IPS DF 6.9 (cell line): ENCODE results near the gene MYO18B.

Experiments used
- DNase-seq: peaks from one replicate; pipeline ENCODE4 v3.0.0-alpha.2; 2013; ENCODE audit warnings: low read depth, low spot score
- H3K27ac ChIP-seq: one replicate; pipeline ENCODE4 v1.5.1; 2013; ENCODE audit warnings: low read length, control low read depth
- H3K27me3 ChIP-seq: 2 replicates; pipeline ENCODE4 v1.6.1; 2013; ENCODE audit warnings: mild to moderate bottlenecking, low read length; ENCODE audit not compliant: control insufficient read depth, insufficient read depth
- H3K36me3 ChIP-seq: 2 replicates; pipeline ENCODE4 v1.6.1; 2013; ENCODE audit warnings: low read length; ENCODE audit not compliant: control insufficient read depth, insufficient read depth
- H3K4me1 ChIP-seq: 2 replicates; pipeline ENCODE4 v1.6.1; 2013; ENCODE audit warnings: low read length; ENCODE audit not compliant: control insufficient read depth, insufficient read depth
- H3K4me3 ChIP-seq: 2 replicates; pipeline ENCODE4 v1.5.1; 2013; ENCODE audit warnings: mild to moderate bottlenecking, low read length
- H3K9me3 ChIP-seq: 2 replicates; pipeline ENCODE4 v1.6.1; 2013; ENCODE audit warnings: low read length, inconsistent platforms; ENCODE audit not compliant: control insufficient read depth, insufficient read depth
- WGBS: extraction: QIAGEN DNeasy Blood & Tissue Kit; methylation state at CpG from one replicate; pipeline ENCODE4 v1.1.7; 2013; ENCODE audit warnings: mixed read lengths, missing lambda C conversion rate; ENCODE audit not compliant: insufficient read length, insufficient coverage; 5-methylcytosine and 5-hydroxymethylcytosine counted together

The MYO18B gene

DNA sequence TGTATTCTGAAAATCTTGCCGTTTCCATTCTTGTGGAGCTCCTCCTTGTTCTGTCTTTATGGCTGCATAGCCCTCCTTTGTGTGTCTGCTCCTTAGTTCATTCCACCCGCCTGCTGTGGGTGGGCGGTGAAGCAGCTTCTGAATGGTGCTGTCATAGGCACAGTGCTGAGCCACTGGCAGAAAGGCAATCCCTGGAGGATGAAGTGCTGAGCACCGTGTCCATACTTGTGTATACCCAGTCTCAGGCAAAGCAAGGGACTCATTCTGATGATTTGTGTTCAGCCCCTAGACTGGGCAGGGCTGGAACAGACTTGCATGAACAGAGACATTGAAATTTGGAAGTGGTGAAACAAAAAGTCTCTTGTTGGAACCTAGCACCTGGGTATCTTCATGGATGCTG is 134.9 kb downstream of the MYO18B start:
- Histone ChIP-seq H3K4me3 (no peak overlapping the region), H3K4me1 (no peaks in the 10 kb centered on the region), H3K27ac (no peak overlapping the region), H3K9me3 (no peaks in the 10 kb centered on the region), H3K27me3 (no peaks in the 10 kb centered on the region), H3K36me3 (no peaks in the 10 kb centered on the region)
- no CpG with 5 or more reads among the region's 4 CpGs for WGBS
- no peak for DNase-seq

DNA sequence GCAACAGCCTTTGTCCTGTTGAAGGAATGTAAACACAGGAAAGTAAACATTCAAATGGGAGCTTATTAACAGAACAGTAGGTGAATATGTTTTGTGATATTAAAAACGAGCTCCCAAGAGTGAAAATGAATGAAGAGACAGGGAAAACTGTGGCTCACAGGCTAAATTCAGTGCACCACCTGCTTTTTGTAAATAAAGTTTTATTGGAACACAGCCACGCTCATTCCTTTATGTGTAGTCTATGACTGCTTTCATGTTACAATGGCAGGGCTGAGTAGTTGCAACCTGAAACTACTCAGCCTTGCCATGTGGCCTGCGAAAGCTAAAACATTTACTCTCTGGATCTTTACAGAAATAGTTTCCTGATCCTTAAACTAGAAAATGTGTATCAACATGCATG is 136.9 kb downstream of the MYO18B start:
- DNase-seq = no peak
- H3K27ac ChIP-seq = no peak overlapping the region
- no peaks in the 10 kb centered on the region for H3K36me3 ChIP-seq
- WGBS = no CpG with 5 or more reads among the region's 3 CpGs
- no peaks in the 10 kb centered on the region for H3K9me3 ChIP-seq
- H3K27me3 ChIP-seq = no peaks in the 10 kb centered on the region
- H3K4me3 ChIP-seq = no peak overlapping the region
- H3K4me1 ChIP-seq = no peaks in the 10 kb centered on the region

DNA sequence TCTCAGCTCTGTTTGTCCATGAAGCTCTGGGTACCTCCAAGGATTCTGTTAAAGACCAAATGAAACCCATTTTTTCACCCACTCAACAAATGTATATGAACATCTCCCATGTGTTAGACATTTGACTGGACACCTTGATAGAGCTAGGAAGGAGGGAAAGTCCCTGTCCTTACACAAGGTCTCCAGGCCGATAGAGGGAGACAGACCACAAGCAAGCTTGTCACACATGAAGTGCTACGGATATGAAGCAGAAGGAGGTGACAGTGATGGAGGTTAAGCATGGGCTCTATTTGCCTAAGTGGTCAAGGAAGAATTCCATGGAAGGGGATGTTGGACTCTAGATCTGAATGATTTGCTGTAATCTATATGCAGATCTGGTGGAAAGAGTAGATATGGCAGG is 138.5 kb downstream of the MYO18B start:
- Histone ChIP-seq H3K4me3 (no peak overlapping the region), H3K27me3 (no peaks in the 10 kb centered on the region), H3K27ac (no peak overlapping the region), H3K4me1 (no peaks in the 10 kb centered on the region), H3K36me3 (no peaks in the 10 kb centered on the region), H3K9me3 (no peaks in the 10 kb centered on the region)
- WGBS = no CpG with 5 or more reads among the region's 2 CpGs
- DNase-seq = no peak

DNA sequence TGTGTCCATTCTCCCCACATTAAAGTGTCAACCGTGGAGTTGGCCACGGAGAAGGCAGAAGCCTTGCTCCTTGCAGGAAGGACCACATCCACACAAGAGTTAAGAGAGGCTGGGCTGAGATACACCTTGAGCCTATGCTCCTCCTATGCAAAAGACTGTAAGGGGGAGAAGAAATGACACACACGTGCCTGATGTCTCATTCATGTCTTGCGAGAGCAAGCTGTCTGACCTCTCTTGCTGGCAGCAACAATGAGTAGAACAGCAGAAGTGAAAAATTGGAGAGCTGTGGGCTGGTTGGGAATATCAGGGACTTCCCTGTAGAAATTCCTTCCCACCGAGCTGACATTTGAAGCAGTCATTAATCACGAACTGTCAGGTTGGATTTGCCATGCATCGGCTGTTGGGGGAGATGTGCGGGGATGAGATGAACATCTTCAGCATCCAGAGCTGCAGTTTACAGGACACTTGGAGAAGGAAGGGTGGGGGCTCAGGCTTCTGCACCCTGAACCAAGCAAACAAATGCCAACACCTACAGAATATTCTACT is 139.3 kb downstream of the MYO18B start:
- Histone ChIP-seq H3K36me3 (no peaks in the 10 kb centered on the region), H3K9me3 (no peaks in the 10 kb centered on the region), H3K27me3 (no peaks in the 10 kb centered on the region), H3K27ac (no peak overlapping the region), H3K4me1 (no peaks in the 10 kb centered on the region), H3K4me3 (no peak overlapping the region)
- no peak for DNase-seq
- no CpG with 5 or more reads among the region's 8 CpGs for WGBS

DNA sequence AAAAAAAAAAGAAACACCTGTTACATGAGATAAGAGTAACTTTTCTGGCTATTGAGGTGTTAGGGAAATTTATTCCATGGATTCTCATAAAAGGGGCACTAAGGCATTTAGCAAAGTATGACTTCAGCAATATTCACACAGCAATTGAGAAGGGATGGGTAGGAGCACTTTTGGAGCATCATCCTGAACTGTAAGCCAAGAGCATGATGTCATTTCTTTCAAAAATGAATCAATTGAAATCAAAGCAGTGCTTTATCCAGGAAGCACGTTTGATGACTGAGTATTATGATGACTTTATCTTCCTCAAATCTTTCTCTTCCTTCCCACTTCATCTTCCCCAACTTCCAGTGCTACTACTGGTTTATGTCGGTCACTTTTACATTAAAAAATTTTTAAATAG is 140.4 kb downstream of the MYO18B start:
- H3K36me3 ChIP-seq = no peaks in the 10 kb centered on the region
- H3K4me1 ChIP-seq = no peaks in the 10 kb centered on the region
- DNase-seq = no peak

DNA sequence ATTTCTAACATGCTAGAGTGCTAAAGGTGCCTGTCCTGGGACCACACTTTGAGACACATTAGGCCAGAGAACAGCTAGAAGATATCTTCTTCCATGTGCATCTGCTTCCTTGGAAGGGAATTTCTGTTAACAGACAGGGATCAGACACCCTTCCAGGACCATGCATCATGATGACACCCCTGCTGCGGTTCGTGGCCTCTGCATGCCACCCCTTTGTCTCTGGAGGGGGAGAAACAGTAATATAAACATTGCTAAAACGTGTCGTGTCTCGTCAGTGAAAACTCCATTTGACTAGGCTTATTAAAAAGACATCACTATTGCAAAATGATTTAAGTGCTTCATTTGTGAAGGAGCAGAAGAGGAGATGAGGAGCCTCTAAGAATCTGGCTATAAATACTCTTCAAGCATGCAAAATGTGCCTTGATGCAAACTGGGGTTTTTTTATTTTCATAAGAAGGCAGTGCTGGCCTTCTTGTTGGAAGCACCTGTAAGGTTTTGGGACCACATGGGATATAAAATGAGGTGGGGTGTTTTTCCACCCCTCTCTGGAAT is 141.6 kb downstream of the MYO18B start:
- no peaks in the 10 kb centered on the region for H3K27me3 ChIP-seq
- no CpG with 5 or more reads among the region's 5 CpGs for WGBS
- H3K9me3 ChIP-seq = no peaks in the 10 kb centered on the region
- H3K4me3 ChIP-seq = no peak overlapping the region
- DNase-seq = no peak
- H3K36me3 ChIP-seq = no peaks in the 10 kb centered on the region
- H3K27ac ChIP-seq = no peak overlapping the region
- H3K4me1 ChIP-seq = no peaks in the 10 kb centered on the region

More for the DNA sequence above, 140.4 kb downstream of the MYO18B start:
- no CpG with 5 or more reads among the region's 2 CpGs for WGBS
- no peak overlapping the region for H3K27ac ChIP-seq
- no peaks in the 10 kb centered on the region for H3K27me3 ChIP-seq
- H3K9me3 ChIP-seq = no peaks in the 10 kb centered on the region
- H3K4me3 ChIP-seq = no peak overlapping the region

DNA sequence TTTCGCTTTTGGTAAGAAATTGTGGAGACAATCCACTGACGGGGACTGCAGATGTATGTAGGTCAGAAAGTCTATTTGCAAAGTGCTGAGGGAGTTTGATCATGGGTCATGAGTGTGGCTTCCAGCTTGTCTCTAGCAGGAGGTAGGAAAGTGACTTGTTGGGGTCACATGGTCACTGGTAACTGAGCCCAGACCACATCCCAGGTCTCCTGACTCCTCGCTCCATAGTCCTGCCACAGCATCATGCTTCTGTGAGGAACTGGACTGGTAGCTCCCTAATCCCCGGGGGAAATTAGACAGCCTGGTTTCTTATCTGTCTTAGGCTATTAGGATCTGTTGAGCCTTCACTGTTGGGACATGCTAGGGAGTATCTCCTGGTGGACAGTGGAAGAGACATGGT is 142.1 kb downstream of the MYO18B start:
- Histone ChIP-seq H3K27me3 (no peaks in the 10 kb centered on the region), H3K9me3 (no peaks in the 10 kb centered on the region), H3K4me3 (no peak overlapping the region), H3K27ac (no peak overlapping the region), H3K36me3 (no peaks in the 10 kb centered on the region), H3K4me1 (no peaks in the 10 kb centered on the region)
- no peak for DNase-seq
- no CpG with 5 or more reads among the region's 4 CpGs for WGBS

DNA sequence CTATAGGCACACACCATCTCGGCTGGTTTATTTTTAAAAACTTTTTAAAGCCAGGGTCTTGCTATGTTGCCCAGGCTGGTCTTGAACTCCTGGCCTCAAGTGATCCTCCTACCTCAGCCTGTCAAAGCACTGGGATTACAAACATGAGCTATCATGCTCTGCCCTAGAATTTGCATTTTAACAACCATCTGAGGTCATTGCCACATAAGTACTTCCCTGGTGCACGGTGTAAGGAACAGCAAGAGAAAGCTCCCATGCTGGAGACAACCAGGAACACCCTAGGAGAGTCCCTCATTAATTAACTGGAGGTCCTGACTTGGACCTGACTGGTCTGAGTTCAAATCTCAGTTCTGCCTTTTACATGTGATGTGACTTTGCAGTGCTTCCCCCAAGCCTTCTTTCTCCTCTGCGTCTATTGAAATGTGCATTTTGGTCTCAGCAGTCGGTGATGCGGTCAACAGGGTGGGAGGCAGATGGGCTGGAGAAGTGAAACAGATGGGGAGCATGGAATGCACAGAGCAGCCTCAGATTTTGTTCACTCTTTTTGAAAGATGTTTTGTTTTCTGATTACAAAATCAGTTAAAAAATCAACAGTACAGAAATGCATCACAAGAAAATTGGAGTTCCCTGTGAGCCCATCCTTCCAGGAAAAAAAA is 146.5 kb downstream of the MYO18B start:
- Histone ChIP-seq H3K9me3 (no peaks in the 10 kb centered on the region), H3K36me3 (no peaks in the 10 kb centered on the region), H3K4me1 (no peaks in the 10 kb centered on the region), H3K27ac (no peak overlapping the region), H3K4me3 (no peak overlapping the region), H3K27me3 (no peaks in the 10 kb centered on the region)
- no peak for DNase-seq
- WGBS = no CpG with 5 or more reads among the region's 5 CpGs

DNA sequence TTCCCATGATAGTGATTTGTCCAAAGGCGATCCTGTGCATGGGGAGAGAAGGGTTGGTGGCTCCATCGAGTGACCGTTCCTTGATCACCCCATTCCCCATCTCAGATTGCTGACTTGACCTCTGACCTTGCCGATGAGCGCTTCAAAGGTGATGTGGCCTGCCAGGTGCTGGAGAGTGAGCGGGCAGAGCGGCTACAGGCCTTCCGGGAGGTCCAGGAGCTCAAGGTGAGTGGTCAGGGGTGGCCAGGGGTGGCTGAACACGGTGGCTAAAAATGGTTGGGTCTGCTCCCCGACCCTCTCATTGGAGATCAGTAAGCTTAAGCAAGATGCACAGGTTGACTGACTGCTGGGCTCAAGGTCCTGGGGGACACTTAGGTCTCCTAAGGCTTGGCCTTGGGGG is 148.7 kb downstream of the MYO18B start:
- Histone ChIP-seq H3K4me1 (no peaks in the 10 kb centered on the region), H3K27ac (no peak overlapping the region), H3K9me3 (no peaks in the 10 kb centered on the region), H3K4me3 (no peak overlapping the region), H3K36me3 (no peaks in the 10 kb centered on the region), H3K27me3 (no peaks in the 10 kb centered on the region)
- DNase-seq = no peak
- WGBS = no CpG with 5 or more reads among the region's 10 CpGs

DNA sequence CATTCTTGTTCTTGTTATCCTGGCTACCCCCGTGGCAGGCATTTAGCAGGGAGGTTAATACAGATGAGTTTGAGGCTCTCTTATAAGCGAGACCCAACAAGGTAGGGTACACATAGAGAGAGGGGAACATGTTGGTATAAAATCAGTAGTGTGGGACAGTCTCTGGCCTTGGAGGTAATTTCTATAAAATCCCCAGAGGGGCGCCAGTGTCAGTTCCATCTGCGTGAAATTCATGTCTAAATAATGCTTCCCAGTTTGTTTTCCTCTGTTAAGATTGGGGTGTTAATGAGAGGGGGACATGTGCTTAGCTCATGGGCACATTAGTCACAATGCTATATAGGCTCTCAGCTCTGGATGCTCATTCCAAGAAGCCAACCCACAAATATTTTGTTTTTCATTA is 150.7 kb downstream of the MYO18B start:
- Histone ChIP-seq H3K27me3 (no peaks in the 10 kb centered on the region), H3K27ac (no peak overlapping the region), H3K9me3 (no peaks in the 10 kb centered on the region), H3K36me3 (no peaks in the 10 kb centered on the region), H3K4me3 (no peak overlapping the region), H3K4me1 (no peaks in the 10 kb centered on the region)
- no CpG with 5 or more reads among the region's 4 CpGs for WGBS
- DNase-seq = no peak

DNA sequence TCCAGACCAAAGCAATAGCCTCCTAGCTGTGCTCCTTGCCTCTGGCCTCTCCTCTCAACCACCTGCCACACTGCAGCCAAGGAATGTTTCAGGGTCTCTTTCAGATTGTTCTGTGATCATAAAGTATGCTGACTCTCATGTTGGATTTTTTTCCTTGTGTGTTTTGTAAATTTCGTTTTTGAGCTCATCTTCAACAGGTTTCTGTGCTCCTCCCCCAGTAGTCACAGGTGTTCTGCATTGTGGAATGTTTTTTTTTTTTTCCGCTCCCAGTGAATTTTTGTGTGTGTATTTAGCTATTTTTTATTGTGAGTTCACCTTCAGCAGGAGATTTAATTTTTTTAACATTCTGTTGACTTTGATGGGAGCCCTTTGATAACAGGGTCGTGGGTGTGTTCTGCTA is 153.7 kb downstream of the MYO18B start:
- H3K27ac ChIP-seq = no peak overlapping the region
- no peaks in the 10 kb centered on the region for H3K9me3 ChIP-seq
- WGBS = no CpG with 5 or more reads among the region's 3 CpGs
- H3K4me1 ChIP-seq = no peaks in the 10 kb centered on the region
- DNase-seq = no peak
- H3K4me3 ChIP-seq = no peak overlapping the region
- H3K36me3 ChIP-seq = no peaks in the 10 kb centered on the region
- no peaks in the 10 kb centered on the region for H3K27me3 ChIP-seq
